IMR-90 (cell line): ENCODE results near the gene ZNF219.

Experiments used
- CTCF ChIP-seq: conservative IDR thresholded peaks from 2 replicates; pipeline ENCODE4 v1.5.1; 2012; ENCODE audit warnings: mild to moderate bottlenecking, low read depth, low read length, improper control_type of control experiment
- FOS ChIP-seq: fragments of 150-350 bp; IDR thresholded peaks from 2 replicates; pipeline ENCODE4 v1.6.1; 2016; ENCODE audit warnings: low read depth, low read length
- MXI1 ChIP-seq: IDR thresholded peaks from 2 replicates; pipeline ENCODE4 v1.6.1; 2012; ENCODE audit warnings: low read depth, mild to moderate bottlenecking, low read length, moderate library complexity, borderline replicate concordance
- POLR2A ChIP-seq: IDR thresholded peaks from 2 replicates; pipeline ENCODE4 v1.6.1; 2012; ENCODE audit warnings: mild to moderate bottlenecking, low read depth, low read length

- TF ChIP-seq CTCF (no peak), MXI1 (no peak), POLR2A (no peak), FOS (no peak)
Observed at GRCh38 chr14:21098892-21099595, 589 bp upstream of the ZNF219 start.
